Mammary epithelial cell (primary cell): ENCODE results near the gene PTPN3.

Experiments used
- EZH2 ChIP-seq: IDR thresholded peaks from 2 replicates; pipeline ENCODE4 v1.6.1; 2012; ENCODE audit warnings: low read length, inconsistent platforms, borderline replicate concordance
- TF ChIP-seq, protein P1 (sequence below), 2 donors: IDR thresholded peaks in 1 of 2; conservative IDR thresholded peaks in 1 of 2; 2 replicates each; pipeline ENCODE4 v1.5.1; 2011 to 2012; ENCODE audit warnings: inconsistent platforms in 2 of 2, low read length in 2 of 2, mild to moderate bottlenecking in 2 of 2, control low read depth in 1 of 2, low read depth in 1 of 2; ENCODE audit not compliant: insufficient read depth in 1 of 2; ENCODE audit errors: extremely low read depth in 1 of 2

DNA sequence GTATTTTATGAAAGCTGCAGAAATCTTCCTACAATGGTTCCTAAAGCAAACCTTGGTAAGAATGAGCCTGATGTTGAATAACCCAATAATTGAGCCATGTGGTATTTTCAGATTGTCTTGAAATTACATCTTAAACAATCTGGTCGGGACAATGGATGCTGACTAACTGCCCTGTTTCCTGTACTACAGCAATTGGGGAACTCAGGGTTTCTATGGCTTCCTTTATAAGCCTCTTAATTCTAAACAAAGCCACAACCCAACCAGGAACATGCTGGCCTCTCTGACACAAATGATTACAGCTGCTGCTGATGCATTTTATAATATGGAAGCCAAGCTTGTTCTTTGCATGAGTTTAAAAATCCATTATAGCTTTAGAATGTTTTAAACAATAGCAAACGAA lies 30.2 kb downstream of the PTPN3 start:
- TF ChIP-seq, protein P1, sequence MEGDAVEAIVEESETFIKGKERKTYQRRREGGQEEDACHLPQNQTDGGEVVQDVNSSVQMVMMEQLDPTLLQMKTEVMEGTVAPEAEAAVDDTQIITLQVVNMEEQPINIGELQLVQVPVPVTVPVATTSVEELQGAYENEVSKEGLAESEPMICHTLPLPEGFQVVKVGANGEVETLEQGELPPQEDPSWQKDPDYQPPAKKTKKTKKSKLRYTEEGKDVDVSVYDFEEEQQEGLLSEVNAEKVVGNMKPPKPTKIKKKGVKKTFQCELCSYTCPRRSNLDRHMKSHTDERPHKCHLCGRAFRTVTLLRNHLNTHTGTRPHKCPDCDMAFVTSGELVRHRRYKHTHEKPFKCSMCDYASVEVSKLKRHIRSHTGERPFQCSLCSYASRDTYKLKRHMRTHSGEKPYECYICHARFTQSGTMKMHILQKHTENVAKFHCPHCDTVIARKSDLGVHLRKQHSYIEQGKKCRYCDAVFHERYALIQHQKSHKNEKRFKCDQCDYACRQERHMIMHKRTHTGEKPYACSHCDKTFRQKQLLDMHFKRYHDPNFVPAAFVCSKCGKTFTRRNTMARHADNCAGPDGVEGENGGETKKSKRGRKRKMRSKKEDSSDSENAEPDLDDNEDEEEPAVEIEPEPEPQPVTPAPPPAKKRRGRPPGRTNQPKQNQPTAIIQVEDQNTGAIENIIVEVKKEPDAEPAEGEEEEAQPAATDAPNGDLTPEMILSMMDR (conservative IDR thresholded peaks at IDR 0.05 in 1 of 2, IDR thresholded peaks at IDR 0.05 in 1 of 2; ENCODE audit: extremely low read depth in 1 of 2, insufficient read depth in 1 of 2, low read depth in 1 of 2, low read length in 2 of 2): no peak
- no peak for TF ChIP-seq EZH2
